ENCODE measurements around the gene TRRAP. TPM values are rescaled to one million over a fixed set of nuclear protein-coding genes. Genes with fewer than 3 reads are reported as not detected.

TRRAP gene
- total RNA-seq, 1 donor from 2014 or later: 14.3 TPM

DNA sequence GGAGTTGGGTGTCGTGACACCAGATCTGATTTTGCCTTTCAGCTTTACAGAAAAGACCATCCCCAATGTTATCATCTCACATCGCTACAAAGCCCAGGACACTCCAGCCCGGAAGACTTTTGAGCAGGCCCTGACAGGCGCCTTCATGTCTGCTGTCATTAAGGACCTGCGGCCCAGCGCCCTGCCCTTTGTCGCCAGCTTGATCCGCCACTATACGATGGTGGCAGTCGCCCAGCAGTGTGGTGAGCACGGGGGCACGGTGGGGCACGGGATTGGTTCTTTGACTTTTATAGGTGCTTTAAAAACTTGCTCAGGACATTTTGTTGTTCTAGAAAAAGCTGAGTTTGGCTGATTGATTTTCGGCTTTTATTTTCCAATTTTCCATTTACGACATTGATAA, 48.8 kb downstream of the TRRAP start:
- no peak for ATAC-seq
- no peak for DNase-seq (ENCODE audit: missing footprints)
- intact Hi-C loops (cut with DNase I): no loop called here

DNA sequence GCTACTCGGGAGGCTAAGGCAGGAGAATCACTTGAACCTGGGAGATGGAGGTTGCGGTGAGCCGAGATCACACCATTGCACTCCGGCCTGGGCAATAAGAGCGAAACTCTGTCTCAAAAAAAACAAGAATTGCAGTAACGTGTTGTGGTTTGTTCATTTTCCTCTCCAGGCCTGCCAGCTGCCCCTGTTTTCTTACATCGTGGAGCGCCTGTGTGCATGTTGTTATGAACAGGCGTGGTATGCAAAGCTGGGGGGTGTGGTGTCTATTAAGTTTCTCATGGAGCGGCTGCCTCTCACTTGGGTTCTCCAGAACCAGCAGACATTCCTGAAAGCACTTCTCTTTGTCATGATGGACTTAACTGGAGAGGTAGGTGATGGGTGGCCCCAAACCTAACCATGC, 52.1 kb downstream of the TRRAP start:
- intact Hi-C loops (cut with DNase I): no loop called here
- DNase-seq (ENCODE audit: missing footprints) (no peak), ATAC-seq (no peak)

DNA sequence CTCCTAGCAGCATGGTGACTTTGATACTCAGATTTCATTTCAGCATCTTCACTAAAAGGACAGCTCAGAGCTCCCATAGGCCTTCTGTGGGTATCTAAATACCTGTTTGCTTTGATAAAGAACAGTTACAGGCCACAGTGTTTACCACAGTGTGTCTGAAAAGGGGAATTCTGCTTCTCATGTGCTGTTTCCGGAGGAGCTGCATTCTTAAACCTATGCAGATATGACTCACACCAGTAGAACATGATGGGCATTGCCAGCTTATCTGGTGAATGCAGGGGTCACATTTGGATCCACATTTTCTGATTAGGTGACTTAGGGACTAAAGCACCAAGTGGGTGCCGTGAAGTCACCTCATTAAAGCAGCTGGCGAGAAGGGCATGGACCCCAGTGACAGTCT, 52.6 kb downstream of the TRRAP start:
- no peak for DNase-seq (ENCODE audit: missing footprints)
- ATAC-seq: no peak
- intact Hi-C loops (cut with DNase I): no loop called here

DNA sequence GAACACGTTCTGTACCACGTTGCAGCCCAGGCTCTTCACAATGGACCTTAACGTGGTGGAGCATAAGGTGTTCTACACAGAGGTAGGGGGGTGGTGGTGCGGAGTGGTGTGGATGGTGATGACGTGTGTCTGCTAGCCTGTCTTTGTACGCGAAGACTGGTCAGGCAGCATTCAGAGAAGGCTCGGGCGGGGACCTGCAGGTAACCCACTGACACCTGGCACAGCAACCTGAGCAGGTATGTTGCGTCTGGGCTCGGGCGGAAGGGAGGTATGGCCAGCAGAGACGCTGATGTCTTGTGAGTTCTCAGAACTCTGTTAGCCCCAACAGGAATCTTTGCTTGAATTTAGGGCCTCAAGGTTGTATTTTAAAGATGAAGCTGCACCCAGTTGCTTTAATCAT, 55.0 kb downstream of the TRRAP start:
- intact Hi-C loops (cut with DNase I): no loop called here
- DNase-seq (ENCODE audit: missing footprints) (no peak), ATAC-seq (no peak)

DNA sequence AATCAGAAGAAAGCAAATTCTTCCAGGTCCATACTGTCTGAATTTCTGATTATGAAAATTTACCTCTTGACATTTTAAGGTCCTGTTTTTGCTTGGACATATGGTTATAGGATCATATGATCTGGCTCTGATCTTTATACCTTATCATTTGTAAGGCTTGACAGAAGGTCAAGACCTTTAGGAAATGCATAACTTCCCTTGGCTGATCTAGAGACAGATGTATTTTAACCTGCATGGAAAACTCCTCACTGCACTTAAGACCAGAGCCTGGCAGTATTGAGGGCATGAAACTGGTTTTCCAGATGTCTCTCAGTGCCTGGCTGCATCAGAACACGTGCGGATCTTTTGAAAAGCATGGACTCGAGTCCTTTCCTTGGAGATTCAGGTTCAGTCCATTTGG, 55.9 kb downstream of the TRRAP start:
- ATAC-seq: no peak
- intact Hi-C loops (cut with DNase I): no loop called here
- no peak for DNase-seq (ENCODE audit: missing footprints)

- ATAC-seq: no peak
- DNase-seq (ENCODE audit: missing footprints): no peak
- intact Hi-C loops (cut with DNase I): no loop called here
Observed at GRCh38 chr7:98935811-98936210, 57.5 kb downstream of the TRRAP start.

DNA sequence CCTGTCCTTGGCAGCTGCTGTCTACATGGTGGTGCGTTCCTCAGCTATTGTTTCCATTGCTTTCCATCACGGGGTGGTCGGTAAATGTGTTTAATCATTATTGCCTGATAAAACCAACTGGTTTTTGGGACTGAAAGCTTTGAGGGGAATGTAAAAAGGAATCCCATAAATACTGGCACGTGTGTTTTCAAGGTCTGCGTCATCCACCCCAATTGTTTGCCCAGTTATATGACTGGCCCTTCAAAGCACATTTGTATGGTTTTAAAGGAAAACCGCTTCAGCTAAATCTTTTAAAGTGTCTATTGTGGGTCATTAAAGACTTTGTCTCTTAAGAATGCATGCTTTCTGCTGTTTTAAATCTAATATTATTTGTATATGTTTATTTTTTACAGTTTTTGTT, 65.0 kb downstream of the TRRAP start:
- ATAC-seq: no peak
- intact Hi-C loops (cut with DNase I): no loop called here
- no peak for DNase-seq (ENCODE audit: missing footprints)

DNA sequence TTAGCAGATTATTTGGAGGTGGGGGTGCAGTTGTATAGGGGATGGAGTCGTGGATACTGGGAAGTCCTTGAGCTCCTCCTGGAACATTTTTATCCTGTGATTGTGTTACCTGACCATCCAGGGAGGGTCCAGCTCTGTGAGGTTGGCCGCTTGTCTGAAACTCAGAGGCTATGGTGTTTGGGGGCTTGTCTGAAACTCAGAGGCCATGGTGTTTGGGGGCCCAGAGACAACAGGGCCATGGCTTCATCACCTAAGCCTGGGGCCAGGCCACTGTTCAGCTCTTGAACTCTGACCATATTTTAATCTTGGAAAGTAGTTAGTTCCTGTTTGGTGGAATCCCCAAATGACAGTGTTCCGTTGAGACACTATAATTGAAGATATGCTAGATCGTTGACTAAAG, 66.1 kb downstream of the TRRAP start:
- ATAC-seq: no peak
- intact Hi-C loops (cut with DNase I): no loop called here

DNA sequence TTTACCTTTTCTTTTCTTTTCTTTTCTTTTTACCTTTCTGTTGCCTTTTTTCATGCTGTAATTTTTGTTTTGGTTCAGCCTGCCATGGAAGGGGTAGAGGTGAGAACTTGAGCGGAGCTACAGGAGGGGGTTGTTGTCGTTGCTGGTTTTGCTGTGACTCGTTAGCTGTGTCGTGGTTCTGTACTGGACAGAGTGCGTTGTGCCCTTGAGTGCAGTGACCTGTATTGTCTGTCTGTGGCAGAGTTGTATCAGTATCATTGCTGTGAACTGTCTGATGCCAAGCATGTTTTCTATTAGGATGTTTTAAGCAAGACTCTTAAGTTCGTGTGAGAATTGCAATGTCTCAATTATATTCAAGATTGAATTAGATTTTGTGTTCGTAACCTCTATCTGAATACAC, 67.5 kb downstream of the TRRAP start:
- ATAC-seq (no peak), DNase-seq (ENCODE audit: missing footprints) (no peak)
- intact Hi-C loops (cut with DNase I): no loop called here

More for the DNA sequence above, 66.1 kb downstream of the TRRAP start:
- DNase-seq (ENCODE audit: missing footprints): no peak

DNA sequence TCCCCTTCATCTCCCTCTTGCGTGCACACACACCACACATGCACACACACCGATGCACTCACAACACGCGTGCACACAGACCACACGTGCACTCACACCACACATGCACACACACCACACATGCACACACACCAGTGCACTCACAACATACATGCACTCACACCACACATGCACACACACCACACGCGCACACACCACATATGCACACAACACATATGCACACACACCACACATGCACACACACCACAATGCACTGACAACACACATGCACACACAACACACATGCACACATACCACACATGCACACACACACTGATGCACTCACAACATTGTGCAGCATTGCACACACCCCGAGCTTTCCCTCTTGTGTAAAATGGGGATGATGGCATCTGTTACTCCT, 68.1 kb downstream of the TRRAP start:
- ATAC-seq (no peak), DNase-seq (ENCODE audit: missing footprints) (no peak)
- intact Hi-C loops (cut with DNase I): no loop called here

GRCh38 chr7:98949336-98950044, 71.2 kb downstream of the TRRAP start:
- intact Hi-C loops (cut with DNase I): no loop called here
- peak; percentile 72 for ATAC-seq
- DNase-seq (ENCODE audit: missing footprints): no peak

- no peak for DNase-seq (ENCODE audit: missing footprints)
- intact Hi-C loops (cut with DNase I): no loop called here
- no peak for ATAC-seq
Observed at GRCh38 chr7:98955992-98956391, 77.7 kb downstream of the TRRAP start.

DNA sequence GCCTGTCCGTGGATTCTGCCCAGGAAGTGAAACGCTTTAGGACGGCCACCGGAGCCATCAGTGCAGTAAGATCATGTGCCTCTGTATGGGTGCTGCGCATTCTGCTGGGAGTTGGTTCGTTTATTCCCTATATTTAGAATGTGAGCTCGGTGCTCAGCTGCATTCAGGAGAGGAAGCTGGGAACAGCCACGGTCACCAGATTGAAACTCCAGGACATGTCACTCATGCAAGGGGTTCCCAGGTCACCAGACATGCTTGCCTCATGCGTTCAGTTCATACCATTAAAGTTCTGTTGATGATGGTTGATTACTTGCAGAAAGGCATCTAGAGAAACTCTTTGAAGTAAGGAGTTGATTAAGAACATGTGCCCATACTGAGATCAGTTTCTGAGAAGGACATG, 78.1 kb downstream of the TRRAP start:
- intact Hi-C loops (cut with DNase I): no loop called here
- DNase-seq (ENCODE audit: missing footprints) (peak; percentile 67), ATAC-seq (peak; percentile 66)

- no peak for DNase-seq (ENCODE audit: missing footprints)
- peak; percentile 67 for ATAC-seq
Observed at GRCh38 chr7:98956937-98957336, 78.6 kb downstream of the TRRAP start.

GRCh38 chr7:98957766-98958165, 79.4 kb downstream of the TRRAP start:
- ATAC-seq: no peak
- intact Hi-C loops (cut with DNase I): no loop called here
- no peak for DNase-seq (ENCODE audit: missing footprints)

More at GRCh38 chr7:98956937-98957336, 78.6 kb downstream of the TRRAP start:
- intact Hi-C loops (cut with DNase I): no loop called here

DNA sequence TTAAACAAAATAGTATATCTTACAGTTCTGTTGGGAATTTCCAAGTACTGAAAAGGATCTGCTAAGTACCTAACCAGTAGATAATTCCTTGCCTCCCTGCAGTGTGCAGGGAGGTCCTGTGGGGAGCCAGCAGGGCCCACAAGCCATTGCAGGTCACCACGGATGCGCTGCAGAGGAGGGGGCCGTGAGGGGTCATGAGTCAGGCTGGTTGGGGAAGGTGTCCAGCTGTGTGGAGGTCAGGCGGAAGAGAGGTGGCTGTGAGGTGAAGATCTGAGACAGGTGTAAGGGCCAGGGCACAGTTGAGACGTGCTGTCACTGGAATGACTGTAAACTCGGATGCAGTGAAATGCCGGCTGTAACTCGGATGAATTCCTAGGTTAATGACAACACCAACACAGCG, 80.6 kb downstream of the TRRAP start:
- intact Hi-C loops (cut with DNase I): no loop called here
- ATAC-seq: no peak

GRCh38 chr7:98963305-98963704, 85.0 kb downstream of the TRRAP start:
- ATAC-seq: no peak
- intact Hi-C loops (cut with DNase I): no loop called here
- DNase-seq (ENCODE audit: missing footprints): no peak

More for the DNA sequence above, 80.6 kb downstream of the TRRAP start:
- no peak for DNase-seq (ENCODE audit: missing footprints)

DNA sequence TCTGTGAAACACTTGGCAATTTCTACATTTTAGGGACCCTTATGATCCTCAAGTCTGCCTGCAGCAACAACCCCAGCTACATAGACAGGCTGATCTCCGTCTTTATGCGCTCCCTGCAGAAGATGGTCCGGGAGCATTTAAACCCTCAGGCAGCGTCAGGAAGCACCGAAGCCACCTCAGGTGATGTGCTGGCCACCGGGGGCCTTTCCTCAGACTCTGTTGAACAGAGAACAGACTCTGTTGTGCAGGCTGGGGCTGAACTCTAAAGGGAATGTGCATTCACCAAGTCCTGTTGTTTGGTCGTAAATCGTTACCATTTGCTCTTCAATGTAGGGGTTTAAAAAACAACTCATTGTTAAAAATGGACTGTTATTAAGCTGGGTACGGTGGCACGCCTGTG, 86.3 kb downstream of the TRRAP start:
- intact Hi-C loops (cut with DNase I): no loop called here
- no peak for ATAC-seq
- no peak for DNase-seq (ENCODE audit: missing footprints)

GRCh38 chr7:98968621-98969020, 90.3 kb downstream of the TRRAP start:
- intact Hi-C loops (cut with DNase I): no loop called here
- DNase-seq (ENCODE audit: missing footprints): no peak
- ATAC-seq: no peak

DNA sequence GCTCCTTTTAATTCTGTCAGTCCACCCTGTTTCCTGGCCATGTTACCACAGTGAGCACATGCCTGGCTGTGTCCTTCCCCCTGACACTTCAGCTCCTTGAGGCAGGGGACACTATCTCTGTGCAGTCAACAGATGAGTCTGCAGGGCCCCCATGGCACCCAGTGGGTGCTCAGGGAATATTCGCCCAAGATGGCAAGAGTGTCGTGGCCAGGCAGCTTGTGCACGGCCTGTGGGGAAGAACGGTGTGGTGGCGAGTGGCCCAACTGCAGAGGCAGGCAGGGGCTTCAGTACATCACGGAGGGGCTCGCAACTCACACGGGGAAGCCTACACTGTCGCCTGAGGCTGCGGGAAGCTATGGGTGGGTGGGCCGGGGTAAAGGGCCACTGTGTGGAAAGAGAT, 91.1 kb downstream of the TRRAP start:
- DNase-seq (ENCODE audit: missing footprints) (no peak), ATAC-seq (no peak)
- intact Hi-C loops (cut with DNase I): no loop called here

DNA sequence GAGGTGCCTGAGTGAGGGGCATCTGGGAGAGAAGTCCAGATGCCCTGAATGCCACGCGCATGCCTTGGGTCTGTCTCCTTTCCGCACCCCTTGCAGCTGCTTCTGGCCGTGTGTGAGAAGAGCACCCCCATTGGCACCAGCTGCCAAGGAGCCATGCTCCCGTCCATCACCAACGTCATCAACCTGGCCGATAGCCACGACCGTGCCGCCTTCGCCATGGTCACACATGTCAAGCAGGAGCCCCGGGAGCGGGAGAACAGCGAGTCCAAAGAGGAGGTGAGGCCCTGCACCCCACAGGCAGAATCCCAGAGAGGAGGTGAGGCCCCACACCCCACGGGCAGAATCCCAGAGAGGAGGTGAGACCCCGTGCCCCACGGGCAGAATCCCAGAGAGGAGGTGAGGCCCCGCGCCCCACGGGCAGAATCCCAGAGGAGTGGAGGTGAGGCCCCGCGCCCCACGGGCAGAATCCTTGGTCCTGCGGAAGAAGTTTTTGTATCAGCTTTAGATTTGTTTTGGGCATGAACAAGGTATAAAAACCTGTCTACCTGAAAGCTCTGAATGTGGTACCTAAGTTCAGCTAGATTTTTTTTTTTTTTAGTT, 91.8 kb downstream of the TRRAP start:
- no peak for ATAC-seq
- intact Hi-C loops (cut with DNase I): no loop called here
- DNase-seq (ENCODE audit: missing footprints): no peak

Measured in Right ventricle myocardium inferior (tissue), 1 donor.